Stimulated activated effector memory CD8-positive, alpha-beta T cell treated with anti-CD3 and anti-CD28 coated beads, Interleukin-12 subunit alpha, Interleukin-12 subunit beta, amount 100 ng/mL, for 72 hours (primary cell): ENCODE results near the gene INPP5A.

Experiments
- ATAC-seq: fragments of 150-1000 bp; cut with Tn5 transposase; 2 replicates; pipeline ENCODE4 v1.10.0; 2021
- DNase-seq, 2 donors: peaks; one replicate each; pipeline ENCODE4 v3.0.0; 2021 to 2022; ENCODE audit warnings: low spot score in 2 of 2
- H3K27ac Mint-ChIP-seq: one replicate; pipeline ENCODE4 v1.8.0; 2022; ENCODE audit warnings: mild to moderate bottlenecking, mixed read lengths
- H3K36me3 Mint-ChIP-seq: one replicate; pipeline ENCODE4 v1.8.0; 2022; ENCODE audit warnings: mild to moderate bottlenecking, mixed read lengths
- H3K4me1 Mint-ChIP-seq: one replicate; pipeline ENCODE4 v1.8.0; 2022; ENCODE audit warnings: mixed read lengths
- H3K4me3 Mint-ChIP-seq: one replicate; pipeline ENCODE4 v1.8.0; 2022; ENCODE audit warnings: mild to moderate bottlenecking, mixed read lengths
- H3K9me3 Mint-ChIP-seq: one replicate; pipeline ENCODE4 v1.8.0; 2022; ENCODE audit warnings: mixed read lengths

INPP5A gene

GRCh38 chr10:132521466-132522102 is 16.0 kb upstream of the INPP5A start:
- H3K27ac Mint-ChIP-seq: no peak overlapping the region
- no peak overlapping the region for H3K4me3 Mint-ChIP-seq
- no peaks in the 10 kb centered on the region for H3K36me3 Mint-ChIP-seq
- H3K9me3 Mint-ChIP-seq: no peaks in the 10 kb centered on the region
- ATAC-seq (no peak), DNase-seq (no peak)
- H3K4me1 Mint-ChIP-seq: no peaks in the 10 kb centered on the region

- ATAC-seq (no peak), DNase-seq (no peak)
- Mint-ChIP-seq H3K36me3 (no peaks in the 10 kb centered on the region), H3K27ac (no peak overlapping the region), H3K4me1 (no peaks in the 10 kb centered on the region), H3K4me3 (no peak overlapping the region), H3K9me3 (no peaks in the 10 kb centered on the region)
Measured at GRCh38 chr10:132522521-132523411, 14.8 kb upstream of the INPP5A start.

- ATAC-seq (peak; percentile 6), DNase-seq (no peak)
- Mint-ChIP-seq H3K36me3 (no peaks in the 10 kb centered on the region), H3K4me3 (no peak overlapping the region), H3K9me3 (no peaks in the 10 kb centered on the region), H3K4me1 (no peaks in the 10 kb centered on the region), H3K27ac (no peak overlapping the region)
Measured at GRCh38 chr10:132523561-132524442, 13.8 kb upstream of the INPP5A start.

- Mint-ChIP-seq H3K4me3 (no peak overlapping the region), H3K36me3 (no peaks in the 10 kb centered on the region), H3K9me3 (no peaks in the 10 kb centered on the region), H3K27ac (no peak overlapping the region), H3K4me1 (no peaks in the 10 kb centered on the region)
- ATAC-seq: no peak
- DNase-seq: no peak
Measured at GRCh38 chr10:132524443-132525285, 12.9 kb upstream of the INPP5A start.

- no peaks in the 10 kb centered on the region for H3K4me1 Mint-ChIP-seq
- H3K27ac Mint-ChIP-seq: no peak overlapping the region
- DNase-seq (no peak), ATAC-seq (no peak)
- no peaks in the 10 kb centered on the region for H3K36me3 Mint-ChIP-seq
- no peak overlapping the region for H3K4me3 Mint-ChIP-seq
- peaks cover 3% of the 10 kb centered on the region for H3K9me3 Mint-ChIP-seq
Measured at GRCh38 chr10:132526676-132527075, 10.9 kb upstream of the INPP5A start.

GRCh38 chr10:132527339-132528063 is 10.1 kb upstream of the INPP5A start:
- no peak for DNase-seq
- peaks cover 5% of the 10 kb centered on the region for H3K9me3 Mint-ChIP-seq
- H3K4me3 Mint-ChIP-seq: no peak overlapping the region
- no peak for ATAC-seq
- no peaks in the 10 kb centered on the region for H3K36me3 Mint-ChIP-seq
- no peaks in the 10 kb centered on the region for H3K4me1 Mint-ChIP-seq
- H3K27ac Mint-ChIP-seq: no peak overlapping the region

DNA sequence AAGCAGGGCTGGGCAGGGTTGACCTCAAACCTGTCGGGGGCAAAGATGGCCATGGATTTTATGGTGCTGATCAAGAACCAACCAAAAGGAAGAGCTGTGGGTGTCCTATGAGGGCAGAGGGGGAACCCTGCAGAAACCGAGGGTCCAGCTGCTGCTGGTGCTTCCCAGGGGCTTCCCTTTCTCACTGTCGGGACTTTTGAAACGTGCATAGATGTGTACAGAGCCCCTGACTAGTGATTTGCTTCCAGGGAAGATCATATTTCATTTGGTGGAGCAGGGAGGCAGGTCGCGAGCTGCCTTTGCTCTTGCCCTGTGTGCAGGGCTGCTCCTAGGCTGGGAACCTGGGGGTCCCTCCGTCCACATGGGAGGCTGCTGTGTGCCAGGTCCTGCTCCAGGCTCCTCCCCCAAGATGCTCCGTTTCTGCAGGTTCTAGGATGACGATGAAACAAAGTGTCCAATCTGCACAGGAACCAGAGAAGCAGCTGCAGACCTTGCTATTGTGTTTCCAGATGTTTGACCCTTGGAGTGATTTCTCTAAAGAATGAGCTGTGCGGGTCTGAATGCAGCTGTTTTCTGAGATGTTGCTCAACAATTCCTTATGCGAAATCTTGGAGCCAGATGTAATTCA is 9.4 kb upstream of the INPP5A start:
- peaks cover 5% of the 10 kb centered on the region for H3K9me3 Mint-ChIP-seq

GRCh38 chr10:132532179-132532578 is 5.4 kb upstream of the INPP5A start:
- DNase-seq (no peak), ATAC-seq (no peak)
- H3K4me1 Mint-ChIP-seq: peaks cover 8% of the 10 kb centered on the region
- H3K36me3 Mint-ChIP-seq: peaks cover 6% of the 10 kb centered on the region
- H3K27ac Mint-ChIP-seq: no peak overlapping the region
- peaks cover 5% of the 10 kb centered on the region for H3K9me3 Mint-ChIP-seq
- no peak overlapping the region for H3K4me3 Mint-ChIP-seq

More for the DNA sequence above, 9.4 kb upstream of the INPP5A start:
- ATAC-seq: peak; percentile 16
- no peaks in the 10 kb centered on the region for H3K36me3 Mint-ChIP-seq
- no peaks in the 10 kb centered on the region for H3K4me1 Mint-ChIP-seq
- DNase-seq: no peak
- no peak overlapping the region for H3K27ac Mint-ChIP-seq
- no peak overlapping the region for H3K4me3 Mint-ChIP-seq

DNA sequence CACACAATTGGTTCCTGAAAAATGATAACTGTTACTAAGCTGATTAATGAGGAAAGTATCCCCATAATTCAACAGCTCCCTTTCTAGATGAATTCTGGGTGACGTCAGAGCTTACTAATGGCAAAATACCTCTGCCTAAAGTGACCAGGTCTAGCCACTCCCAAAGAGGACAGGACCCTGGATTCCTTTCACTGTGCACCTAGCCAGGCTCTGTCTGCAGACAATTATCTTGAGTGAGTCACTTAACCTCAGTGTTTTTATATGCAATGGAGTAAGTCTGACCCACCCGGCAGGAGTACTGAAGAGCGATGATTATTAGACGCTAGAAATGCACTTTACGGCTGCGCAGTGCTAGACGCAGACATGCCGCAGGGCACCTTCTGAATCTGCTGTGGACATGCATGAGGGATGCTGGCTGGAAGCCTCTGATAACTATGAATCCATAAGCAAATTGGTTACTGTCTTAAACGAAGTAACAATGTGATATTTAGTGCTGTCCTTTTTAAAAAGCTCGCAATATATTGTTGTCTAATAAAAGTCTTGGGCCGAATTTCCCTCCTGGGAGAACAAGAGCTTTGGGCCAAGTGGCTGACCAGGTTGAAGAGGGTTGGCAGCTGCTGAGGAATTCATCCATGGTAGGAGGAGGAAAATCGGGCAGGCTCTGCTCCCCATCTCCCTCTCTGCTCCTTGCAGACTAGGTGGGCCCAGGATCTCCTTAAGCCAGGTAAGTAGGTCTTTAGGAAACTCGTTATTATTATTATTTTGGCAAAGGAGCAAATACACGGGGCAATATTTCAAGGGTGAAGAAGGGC is 4.6 kb upstream of the INPP5A start:
- peaks cover 8% of the 10 kb centered on the region for H3K4me1 Mint-ChIP-seq
- no peak overlapping the region for H3K4me3 Mint-ChIP-seq
- H3K27ac Mint-ChIP-seq: no peak overlapping the region
- peaks cover 5% of the 10 kb centered on the region for H3K9me3 Mint-ChIP-seq
- H3K36me3 Mint-ChIP-seq: peaks cover 6% of the 10 kb centered on the region
- ATAC-seq: no peak
- DNase-seq: no peak

GRCh38 chr10:132533571-132534260 is 3.9 kb upstream of the INPP5A start:
- Mint-ChIP-seq H3K36me3 (peaks cover 6% of the 10 kb centered on the region), H3K4me1 (peaks cover 14% of the 10 kb centered on the region), H3K9me3 (peaks cover 5% of the 10 kb centered on the region), H3K27ac (no peak overlapping the region), H3K4me3 (no peak overlapping the region)
- ATAC-seq (no peak), DNase-seq (no peak)

DNA sequence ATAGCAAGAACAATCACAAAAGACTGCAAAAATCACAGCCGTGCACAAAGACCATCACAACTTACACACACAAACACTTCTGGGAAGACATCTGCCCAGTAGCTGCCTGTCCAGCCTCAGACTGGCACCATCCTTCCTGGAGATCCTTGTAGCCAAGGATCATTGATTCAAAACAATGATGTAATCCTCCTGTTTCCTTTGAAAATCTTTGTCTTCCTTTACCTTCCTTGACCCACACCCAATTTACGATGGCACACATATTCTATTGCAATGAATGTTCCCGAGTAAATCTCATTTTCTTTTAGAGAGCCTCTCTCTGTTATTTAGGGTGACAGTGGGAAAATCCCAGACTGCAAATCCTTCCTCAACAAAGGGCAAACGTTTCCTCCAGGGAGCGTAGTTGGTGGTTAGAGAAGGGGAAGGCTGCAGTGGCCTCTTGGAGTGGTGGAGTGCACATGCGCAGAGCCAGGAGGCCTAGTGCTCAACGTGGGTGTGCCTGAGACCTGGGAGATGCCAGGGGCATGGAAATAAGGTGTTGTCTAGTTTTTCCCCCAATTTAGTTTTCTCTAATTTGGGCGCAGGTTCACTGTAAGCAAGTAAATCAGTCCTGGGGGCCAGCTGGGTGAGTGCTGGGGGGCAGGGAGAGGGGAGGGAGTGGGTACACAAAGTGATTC is 3.1 kb upstream of the INPP5A start:
- Mint-ChIP-seq H3K27ac (no peak overlapping the region), H3K36me3 (peaks cover 6% of the 10 kb centered on the region), H3K9me3 (peaks cover 5% of the 10 kb centered on the region), H3K4me1 (peaks cover 20% of the 10 kb centered on the region), H3K4me3 (peak overlapping the region; percentile 27)
- ATAC-seq: no peak
- no peak for DNase-seq

DNA sequence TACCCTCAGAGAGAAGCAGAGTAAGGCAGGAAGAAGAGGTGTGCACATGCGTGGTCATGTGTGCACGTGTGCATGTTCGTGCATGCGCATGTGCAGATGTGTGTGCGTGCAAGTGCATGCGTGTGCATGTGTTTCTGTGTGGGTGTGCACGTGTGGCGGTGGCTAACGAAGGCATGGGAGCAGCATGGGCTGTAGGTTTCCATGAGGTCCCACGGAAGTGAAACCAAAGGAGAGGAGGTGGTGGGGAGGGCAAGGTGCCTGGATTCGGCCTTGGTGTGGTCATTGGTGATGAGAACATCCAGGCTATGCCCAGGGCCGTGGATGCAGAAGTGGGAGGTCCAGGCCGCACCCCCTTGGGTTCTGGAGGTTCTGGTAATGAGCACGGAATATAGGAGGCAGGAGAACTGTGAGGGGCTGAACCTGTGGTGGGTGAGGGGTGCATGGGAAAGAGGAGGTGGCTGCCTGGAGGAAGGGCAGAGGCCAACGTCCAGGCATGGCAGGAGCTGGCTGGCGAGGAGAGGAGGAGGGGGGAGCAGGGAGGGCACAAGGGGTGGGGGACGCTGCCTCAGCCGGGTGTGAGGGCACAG is 2.4 kb upstream of the INPP5A start:
- ATAC-seq: no peak
- Mint-ChIP-seq H3K4me1 (peaks cover 26% of the 10 kb centered on the region), H3K9me3 (peaks cover 5% of the 10 kb centered on the region), H3K4me3 (peak overlapping the region; percentile 27), H3K36me3 (peaks cover 10% of the 10 kb centered on the region), H3K27ac (no peak overlapping the region)
- no peak for DNase-seq
